ENCODE results near the gene DPCD. TPM values are rescaled to one million over a fixed set of nuclear protein-coding genes. Genes with fewer than 3 reads are reported as not detected.
A peak's percentile ranks its signal among the peaks of the same experiment; 100 is the strongest.

The DPCD gene
- total RNA-seq, 2 experiments from 2014 or later = 9.1 to 10.3 TPM

GRCh38 chr10:101601541-101601940, 13.4 kb downstream of the DPCD start:
- Histone ChIP-seq H3K79me2 (ENCODE audit: insufficient read depth, low read depth, low read length) (no peaks in the 10 kb centered on the region), H3K9me3 (ENCODE audit: low read length) (no peaks in the 10 kb centered on the region), H3K27ac (ENCODE audit: low read depth, low read length, poor library complexity, severe bottlenecking) (no peak overlapping the region), H3K4me1 (ENCODE audit: insufficient read depth, low read length, poor library complexity, severe bottlenecking) (no peaks in the 10 kb centered on the region), H2AFZ (ENCODE audit: low read length) (no peak overlapping the region), H3K36me3 (ENCODE audit: insufficient read depth, low read length) (peaks cover under 1% of the 10 kb centered on the region; the same call in 1 of the 2 replicates), H3K9me2 (ENCODE audit: insufficient read depth, low read length) (no peaks in the 10 kb centered on the region), H4K20me1 (ENCODE audit: insufficient read depth, low read length) (no peaks in the 10 kb centered on the region), H3K4me3 (ENCODE audit: low read depth, low read length, poor library complexity, severe bottlenecking) (no peak overlapping the region), H3K4me2 (ENCODE audit: low read length) (no peak overlapping the region)
- ChIA-PET CTCF (ENCODE audit: unreplicated experiment) (interaction anchor here (1.5 to 1.7 kb wide), 3 partner anchors 167 to 180 kb away, joined by 3 to 20 read pairs (median 7); no protein-coding TSS in a partner anchor), POLR2A (no interaction called here)
- DNase-seq (ENCODE audit: low spot score) = no peak
- intact Hi-C loops (cut with micrococcal nuclease; ENCODE audit: unreplicated experiment) = no loop called here
- no TSS peak for BruUV-seq (replicated peaks)
- TF ChIP-seq, protein P1, sequence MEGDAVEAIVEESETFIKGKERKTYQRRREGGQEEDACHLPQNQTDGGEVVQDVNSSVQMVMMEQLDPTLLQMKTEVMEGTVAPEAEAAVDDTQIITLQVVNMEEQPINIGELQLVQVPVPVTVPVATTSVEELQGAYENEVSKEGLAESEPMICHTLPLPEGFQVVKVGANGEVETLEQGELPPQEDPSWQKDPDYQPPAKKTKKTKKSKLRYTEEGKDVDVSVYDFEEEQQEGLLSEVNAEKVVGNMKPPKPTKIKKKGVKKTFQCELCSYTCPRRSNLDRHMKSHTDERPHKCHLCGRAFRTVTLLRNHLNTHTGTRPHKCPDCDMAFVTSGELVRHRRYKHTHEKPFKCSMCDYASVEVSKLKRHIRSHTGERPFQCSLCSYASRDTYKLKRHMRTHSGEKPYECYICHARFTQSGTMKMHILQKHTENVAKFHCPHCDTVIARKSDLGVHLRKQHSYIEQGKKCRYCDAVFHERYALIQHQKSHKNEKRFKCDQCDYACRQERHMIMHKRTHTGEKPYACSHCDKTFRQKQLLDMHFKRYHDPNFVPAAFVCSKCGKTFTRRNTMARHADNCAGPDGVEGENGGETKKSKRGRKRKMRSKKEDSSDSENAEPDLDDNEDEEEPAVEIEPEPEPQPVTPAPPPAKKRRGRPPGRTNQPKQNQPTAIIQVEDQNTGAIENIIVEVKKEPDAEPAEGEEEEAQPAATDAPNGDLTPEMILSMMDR (conservative IDR thresholded peaks at IDR 0.05; ENCODE audit: low read length) = no peak
- TF ChIP-seq EZH2phosphoT487 (IDR thresholded peaks at IDR 0.05; ENCODE audit: borderline replicate concordance, low read depth, low read length) = no peak

- no peaks in the 10 kb centered on the region for H3K4me1 ChIP-seq (ENCODE audit: insufficient read depth, low read length, poor library complexity, severe bottlenecking)
- ChIA-PET CTCF (ENCODE audit: unreplicated experiment) (interaction anchor here (0.5 to 1.7 kb wide), 7 partner anchors 13 to 292 kb away, joined by 3 to 20 read pairs (median 5); partner anchors contain the start of genes DPCD and POLL), POLR2A (interaction anchor here (0.5 to 1.1 kb wide), 5 partner anchors 13 to 213 kb away, joined by 3 to 8 read pairs (median 4); no protein-coding TSS in a partner anchor)
- H3K36me3 ChIP-seq (ENCODE audit: insufficient read depth, low read length) = peaks cover 4% of the 10 kb centered on the region; the same call in 1 of the 2 replicates
- no peaks in the 10 kb centered on the region for H3K9me3 ChIP-seq (ENCODE audit: low read length)
- intact Hi-C loops (cut with micrococcal nuclease; ENCODE audit: unreplicated experiment) = loop anchor here (1.0 kb wide), 2 partner anchors 91 to 178 kb away; no protein-coding TSS in a partner anchor
- H3K27ac ChIP-seq (ENCODE audit: low read depth, low read length, poor library complexity, severe bottlenecking) = no peak overlapping the region
- H4K20me1 ChIP-seq (ENCODE audit: insufficient read depth, low read length) = no peaks in the 10 kb centered on the region
- no peaks in the 10 kb centered on the region for H3K9me2 ChIP-seq (ENCODE audit: insufficient read depth, low read length)
- DNase-seq (ENCODE audit: low spot score) = peak; percentile 90
- no peak overlapping the region for H3K4me3 ChIP-seq (ENCODE audit: low read depth, low read length, poor library complexity, severe bottlenecking)
- TF ChIP-seq EZH2phosphoT487 (IDR thresholded peaks at IDR 0.05; ENCODE audit: borderline replicate concordance, low read depth, low read length) = no peak
- TF ChIP-seq, protein P1 (conservative IDR thresholded peaks at IDR 0.05; ENCODE audit: low read length) = peak; percentile 99
- no peaks in the 10 kb centered on the region for H3K79me2 ChIP-seq (ENCODE audit: insufficient read depth, low read depth, low read length)
- H3K4me2 ChIP-seq (ENCODE audit: low read length) = no peak overlapping the region
- H2AFZ ChIP-seq (ENCODE audit: low read length) = no peak overlapping the region
- BruUV-seq (replicated peaks) = no TSS peak
These were observed 14.8 kb downstream of the DPCD start for GRCh38 chr10:101602761-101603398.

DNA sequence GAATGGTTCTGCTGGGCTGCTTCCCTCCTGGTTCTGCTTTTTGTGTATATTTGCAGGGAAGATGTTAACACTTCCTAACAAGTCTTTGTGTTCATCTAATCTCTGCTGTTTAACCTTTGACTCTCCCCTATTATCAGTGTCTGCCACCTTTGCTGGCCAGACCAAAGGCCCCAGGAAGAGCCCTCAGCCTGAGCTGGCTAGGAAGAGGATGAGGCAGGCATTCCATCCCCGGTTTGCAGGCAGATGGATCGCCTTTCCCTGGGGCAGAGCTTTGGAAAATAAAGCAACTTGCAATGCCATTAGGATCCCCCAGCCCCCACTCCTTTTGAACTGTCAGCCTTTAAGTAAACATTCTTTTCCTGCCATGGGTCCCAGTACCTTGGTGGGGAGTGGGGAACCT, 19.0 kb downstream of the DPCD start:
- Histone ChIP-seq H4K20me1 (ENCODE audit: insufficient read depth, low read length) (no peaks in the 10 kb centered on the region), H3K79me2 (ENCODE audit: insufficient read depth, low read depth, low read length) (no peaks in the 10 kb centered on the region), H2AFZ (ENCODE audit: low read length) (no peak overlapping the region), H3K4me2 (ENCODE audit: low read length) (no peak overlapping the region), H3K4me3 (ENCODE audit: low read depth, low read length, poor library complexity, severe bottlenecking) (no peak overlapping the region), H3K4me1 (ENCODE audit: insufficient read depth, low read length, poor library complexity, severe bottlenecking) (peaks cover 6% of the 10 kb centered on the region), H3K9me2 (ENCODE audit: insufficient read depth, low read length) (no peaks in the 10 kb centered on the region), H3K27ac (ENCODE audit: low read depth, low read length, poor library complexity, severe bottlenecking) (no peak overlapping the region), H3K9me3 (ENCODE audit: low read length) (no peaks in the 10 kb centered on the region), H3K36me3 (ENCODE audit: insufficient read depth, low read length) (peaks cover 42% of the 10 kb centered on the region; the same call in 1 of the 2 replicates)
- intact Hi-C loops (cut with micrococcal nuclease; ENCODE audit: unreplicated experiment) = no loop called here
- CTCF ChIA-PET (ENCODE audit: unreplicated experiment) = no interaction called here
- BruUV-seq (replicated peaks) = no TSS peak
- TF ChIP-seq, protein P1 (conservative IDR thresholded peaks at IDR 0.05; ENCODE audit: low read length) = no peak
- no peak for TF ChIP-seq EZH2phosphoT487 (IDR thresholded peaks at IDR 0.05; ENCODE audit: borderline replicate concordance, low read depth, low read length)
- DNase-seq (ENCODE audit: low spot score) = no peak
- POLR2A ChIA-PET = no interaction called here

Data from OCI-LY7 (cell line).